Activated CD8-positive, alpha-beta memory T cell treated with anti-CD3 and anti-CD28 coated beads for 1 hour (primary cell): ENCODE measurements around the gene SLC25A33.

Experiments
- DNase-seq, 2 donors: peaks; one replicate each; pipeline ENCODE4 v3.0.0-alpha.2; 2020; ENCODE audit warnings: low read depth in 1 of 2; ENCODE audit errors: extremely low read depth in 1 of 2

SLC25A33 gene

GRCh38 chr1:9586147-9586766 lies 47.0 kb downstream of the SLC25A33 start:
- DNase-seq: no peak

GRCh38 chr1:9588551-9589143 lies 49.4 kb downstream of the SLC25A33 start, which contains the start of gene TMEM201:
Gene TMEM201 (plus strand): TSS chr1:9588911. CDS start chr1:9588931, 20 bp downstream.
- peak; percentile 74 to 93 for DNase-seq

GRCh38 chr1:9589144-9589718 lies 50.0 kb downstream of the SLC25A33 start:
- peak in 1 of 2 donors; percentile 21 for DNase-seq

GRCh38 chr1:9589719-9590157 lies 50.5 kb downstream of the SLC25A33 start:
- DNase-seq: no peak

- DNase-seq: no peak
Observed at GRCh38 chr1:9590201-9590600, 50.9 kb downstream of the SLC25A33 start.

- no peak for DNase-seq
Observed at GRCh38 chr1:9590945-9591668, 51.8 kb downstream of the SLC25A33 start.

- DNase-seq: no peak
Observed at GRCh38 chr1:9591669-9592509, 52.6 kb downstream of the SLC25A33 start.

GRCh38 chr1:9592510-9593075 lies 53.3 kb downstream of the SLC25A33 start:
- no peak for DNase-seq

- DNase-seq: no peak
Observed at GRCh38 chr1:9593147-9593491, 53.9 kb downstream of the SLC25A33 start.

GRCh38 chr1:9593492-9594465 lies 54.5 kb downstream of the SLC25A33 start:
- no peak for DNase-seq

- DNase-seq: no peak
Observed at GRCh38 chr1:9594471-9595155, 55.3 kb downstream of the SLC25A33 start.

- no peak for DNase-seq
Observed at GRCh38 chr1:9595156-9595967, 56.1 kb downstream of the SLC25A33 start.

GRCh38 chr1:9595968-9596340 lies 56.7 kb downstream of the SLC25A33 start:
- no peak for DNase-seq

- no peak for DNase-seq
Observed at GRCh38 chr1:9596415-9597123, 57.3 kb downstream of the SLC25A33 start.

- DNase-seq: no peak
Observed at GRCh38 chr1:9597361-9598315, 58.4 kb downstream of the SLC25A33 start.

GRCh38 chr1:9598316-9598700 lies 59.0 kb downstream of the SLC25A33 start:
- DNase-seq: no peak
